KBM-7 (cell line): Measurements from ENCODE around the gene CYB5D1.
A peak's percentile ranks its signal among the peaks of the same experiment; 100 is the strongest.
"Not testable (repeated sequence)": the region's sequence is repeated elsewhere in the genome, so short reads cannot be mapped to it uniquely, and the experiment has no call there.

Source experiments
- DNase-seq: peaks from one replicate; pipeline ENCODE4 v3.0.0-alpha.2; 2015
- in situ Hi-C: fragments of 300-500 bp; cut with MboI; formaldehyde crosslinking; loops from 2 replicates; pipeline ENCODE4 v1.14.3; 2020; ENCODE audit warnings: low sequenced_read_pairs, low pct_unique_long_range_greater_than_20kb, mixed read lengths

The CYB5D1 gene

GRCh38 chr17:7852919-7853690 is 4.7 kb upstream of the CYB5D1 start:
- DNase-seq: no peak
- in situ Hi-C loops: no loop called here

- no peak for DNase-seq
- in situ Hi-C loops: no loop called here
These were observed 4.1 kb upstream of the CYB5D1 start for GRCh38 chr17:7853691-7854038.

GRCh38 chr17:7854078-7854777 is 3.6 kb upstream of the CYB5D1 start:
- in situ Hi-C loops: no loop called here
- DNase-seq: no peak

GRCh38 chr17:7854851-7855659 is 2.7 kb upstream of the CYB5D1 start, which contains the start of gene TMEM88:
TMEM88 (plus strand) TSS chr17:7855066; CDS start chr17:7855075, 9 bp downstream.
- in situ Hi-C loops: no loop called here
- no peak for DNase-seq

- no peak for DNase-seq
- in situ Hi-C loops: no loop called here
These were observed 2.2 kb upstream of the CYB5D1 start for GRCh38 chr17:7855660-7856010.

- DNase-seq: peak; percentile 74
- in situ Hi-C loops: no loop called here
These were observed 1.6 kb upstream of the CYB5D1 start for GRCh38 chr17:7856011-7856810.

GRCh38 chr17:7856811-7857712 is 741 bp upstream of the CYB5D1 start, which contains the start of gene NAA38:
NAA38 (minus strand) TSS chr17:7857559; CDS start chr17:7857463, 96 bp downstream.
- in situ Hi-C loops: no loop called here
- peak; percentile 99 for DNase-seq

GRCh38 chr17:7858522-7858810 is 663 bp downstream of the CYB5D1 start:
- in situ Hi-C loops: no loop called here
- peak; percentile 75 for DNase-seq

- in situ Hi-C loops: no loop called here
These were observed 1.2 kb downstream of the CYB5D1 start for GRCh38 chr17:7859028-7859427.

GRCh38 chr17:7862692-7863437 is 5.1 kb downstream of the CYB5D1 start:
- peak; percentile 58 for DNase-seq
- in situ Hi-C loops: no loop called here

More at GRCh38 chr17:7859028-7859427, 1.2 kb downstream of the CYB5D1 start:
- DNase-seq: no peak

GRCh38 chr17:7864384-7864783 is 6.6 kb downstream of the CYB5D1 start:
- in situ Hi-C loops, DNase-seq: not testable (repeated sequence)

GRCh38 chr17:7864995-7865650 is 7.3 kb downstream of the CYB5D1 start:
- DNase-seq: no peak
- in situ Hi-C loops: no loop called here

- DNase-seq: peak; percentile 72
- in situ Hi-C loops: no loop called here
These were observed 10.1 kb downstream of the CYB5D1 start for GRCh38 chr17:7867881-7868329.

- no peak for DNase-seq
- in situ Hi-C loops: no loop called here
These were observed 15.2 kb downstream of the CYB5D1 start for GRCh38 chr17:7873051-7873450.

- DNase-seq: no peak
- in situ Hi-C loops: no loop called here
These were observed 18.1 kb downstream of the CYB5D1 start for GRCh38 chr17:7875804-7876370.

GRCh38 chr17:7878234-7878633 is 20.4 kb downstream of the CYB5D1 start:
- no peak for DNase-seq
- in situ Hi-C loops: no loop called here
